Measurements from ENCODE around the gene CHD9. TPM values are rescaled to one million over a fixed set of nuclear protein-coding genes. Genes with fewer than 3 reads are reported as not detected.

Gene CHD9
- total RNA-seq, 4 donors from 2014 or later: 46.8 to 85.5 (median 55.6) TPM

DNA sequence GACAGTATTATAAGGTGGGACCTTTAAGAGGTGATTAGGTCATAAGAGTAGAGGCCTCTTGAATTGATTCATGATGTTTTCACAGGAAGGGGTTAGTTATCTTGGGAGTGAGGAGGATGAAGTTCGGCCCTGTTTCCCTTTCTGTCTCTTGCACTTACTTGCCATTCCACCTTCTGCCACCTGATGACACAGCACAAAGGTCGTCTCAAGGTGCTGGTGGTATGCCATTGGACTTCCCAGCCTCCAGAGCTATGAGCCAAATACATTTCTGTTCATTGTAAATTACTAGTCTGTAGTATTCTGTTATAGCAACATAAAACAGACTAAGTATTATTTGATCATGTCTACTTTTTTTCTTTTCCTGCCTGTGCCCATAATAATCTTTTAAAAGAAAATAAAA, 23.5 kb downstream of the CHD9 start:
- no peak for ATAC-seq
- H3K36me3 ChIP-seq: no peaks in the 10 kb centered on the region
- WGBS, 2 donors (ENCODE audit: low coverage in 1 of 2): 64 to 67% methylated on average over 1 to 2 of the region's 2 CpGs
- H3K4me1 ChIP-seq: peaks cover 0 to 52% (median 15%) of the 10 kb centered on the region in 3 donors
- no peaks in the 10 kb centered on the region for H3K9me3 ChIP-seq
- no peaks in the 10 kb centered on the region for H3K27me3 ChIP-seq
- H3K4me3 ChIP-seq: no peak overlapping the region
- TF ChIP-seq EP300 (IDR thresholded peaks at IDR 0.05) (no peak), POLR2A (IDR thresholded peaks at IDR 0.05) (no peak), POLR2AphosphoS5 (IDR thresholded peaks at IDR 0.05) (no peak)
- TF ChIP-seq, protein P1, sequence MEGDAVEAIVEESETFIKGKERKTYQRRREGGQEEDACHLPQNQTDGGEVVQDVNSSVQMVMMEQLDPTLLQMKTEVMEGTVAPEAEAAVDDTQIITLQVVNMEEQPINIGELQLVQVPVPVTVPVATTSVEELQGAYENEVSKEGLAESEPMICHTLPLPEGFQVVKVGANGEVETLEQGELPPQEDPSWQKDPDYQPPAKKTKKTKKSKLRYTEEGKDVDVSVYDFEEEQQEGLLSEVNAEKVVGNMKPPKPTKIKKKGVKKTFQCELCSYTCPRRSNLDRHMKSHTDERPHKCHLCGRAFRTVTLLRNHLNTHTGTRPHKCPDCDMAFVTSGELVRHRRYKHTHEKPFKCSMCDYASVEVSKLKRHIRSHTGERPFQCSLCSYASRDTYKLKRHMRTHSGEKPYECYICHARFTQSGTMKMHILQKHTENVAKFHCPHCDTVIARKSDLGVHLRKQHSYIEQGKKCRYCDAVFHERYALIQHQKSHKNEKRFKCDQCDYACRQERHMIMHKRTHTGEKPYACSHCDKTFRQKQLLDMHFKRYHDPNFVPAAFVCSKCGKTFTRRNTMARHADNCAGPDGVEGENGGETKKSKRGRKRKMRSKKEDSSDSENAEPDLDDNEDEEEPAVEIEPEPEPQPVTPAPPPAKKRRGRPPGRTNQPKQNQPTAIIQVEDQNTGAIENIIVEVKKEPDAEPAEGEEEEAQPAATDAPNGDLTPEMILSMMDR (IDR thresholded peaks at IDR 0.05): no peak
- H3K27ac ChIP-seq: no peak overlapping the region

DNA sequence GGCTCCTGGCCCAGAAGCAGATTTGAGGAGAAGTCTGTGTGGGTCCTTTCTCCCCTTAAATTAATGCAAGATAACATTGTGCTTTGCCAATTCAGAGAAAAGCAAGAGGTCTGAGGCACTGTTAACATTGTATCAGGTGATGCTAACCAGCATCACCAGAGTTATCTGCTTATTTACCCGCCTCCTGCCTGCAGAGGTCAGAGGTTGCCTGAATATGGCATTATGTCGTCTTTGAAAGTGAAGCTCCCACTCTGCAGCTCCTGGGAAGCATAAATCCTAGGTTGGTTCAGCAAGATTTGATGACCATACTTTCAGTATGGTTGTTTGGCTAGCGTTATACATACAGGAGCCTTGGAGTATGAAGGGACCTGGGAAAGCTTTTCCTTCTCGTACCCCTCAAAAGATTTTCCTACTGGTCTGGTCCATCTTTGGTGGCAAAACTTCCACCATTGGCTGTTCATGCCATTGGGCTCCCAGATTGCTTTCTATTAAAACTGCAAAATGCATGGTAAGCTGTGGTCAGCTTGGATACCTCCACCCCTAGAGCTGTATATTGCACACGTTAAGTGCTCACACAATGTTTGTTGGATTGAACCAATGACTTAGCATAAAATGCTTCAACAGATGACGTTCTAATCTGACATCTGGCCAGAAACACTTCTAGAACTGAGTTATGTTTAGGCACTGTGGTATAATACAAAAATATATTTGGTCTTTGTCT, 24.1 kb downstream of the CHD9 start:
- no peak for ATAC-seq
- H3K36me3 ChIP-seq: no peaks in the 10 kb centered on the region
- H3K27me3 ChIP-seq: no peaks in the 10 kb centered on the region
- H3K9me3 ChIP-seq: no peaks in the 10 kb centered on the region
- H3K4me3 ChIP-seq: no peak overlapping the region
- TF ChIP-seq POLR2A (IDR thresholded peaks at IDR 0.05) (no peak), POLR2AphosphoS5 (IDR thresholded peaks at IDR 0.05) (no peak), EP300 (IDR thresholded peaks at IDR 0.05) (no peak)
- TF ChIP-seq, protein P1 (IDR thresholded peaks at IDR 0.05): no peak
- peaks cover 0 to 51% (median 15%) of the 10 kb centered on the region in 3 donors for H3K4me1 ChIP-seq
- no peak overlapping the region for H3K27ac ChIP-seq
- WGBS, 2 donors (ENCODE audit: low coverage in 1 of 2): 77 to 92% methylated on average over 4 to 6 of the region's 6 CpGs

DNA sequence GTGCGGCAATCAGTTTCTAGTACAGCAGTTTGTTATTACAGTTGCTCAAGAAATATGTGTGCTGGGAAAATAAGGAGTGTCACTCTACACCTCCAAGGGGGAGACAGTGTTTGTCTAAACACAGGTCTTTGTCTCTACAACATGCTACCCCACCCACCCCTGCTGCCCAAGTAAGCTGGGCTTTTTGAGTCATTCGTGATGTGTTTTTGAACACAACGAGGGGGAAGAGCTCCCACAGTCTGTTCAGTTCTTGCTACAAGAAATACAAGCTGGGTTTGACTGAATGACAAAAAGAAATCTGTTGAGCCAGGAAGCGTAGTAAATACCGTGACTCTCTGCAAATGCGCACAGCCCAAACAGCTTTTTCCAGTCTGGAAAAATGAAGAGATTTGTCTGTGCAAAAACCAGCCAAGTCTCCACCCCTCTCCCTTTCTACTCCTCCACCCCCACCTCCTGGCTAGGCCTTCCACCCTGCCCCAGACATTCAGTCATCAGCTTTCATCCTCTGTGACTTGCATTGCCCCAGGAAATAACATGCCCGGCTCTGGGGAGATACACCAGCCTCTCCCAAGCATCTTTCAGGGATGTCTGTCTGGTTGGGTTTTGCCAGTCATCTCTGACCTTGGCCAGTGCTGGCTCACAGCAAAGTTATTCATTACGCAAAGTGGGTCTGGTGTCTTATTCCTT, 25.7 kb downstream of the CHD9 start:
- 16 to 37% methylated on average over 3 to 8 of the region's 8 CpGs for WGBS, 2 donors (ENCODE audit: low coverage in 1 of 2)
- Histone ChIP-seq H3K4me3 (no peak overlapping the region), H3K36me3 (no peaks in the 10 kb centered on the region), H3K27me3 (no peaks in the 10 kb centered on the region), H3K9me3 (no peaks in the 10 kb centered on the region), H3K4me1 (peaks cover 0 to 67% (median 29%) of the 10 kb centered on the region in 3 donors), H3K27ac (peak overlapping the region; percentile 56 to 75 (median 69))
- peak; percentile 76 for ATAC-seq
- TF ChIP-seq, protein P1 (IDR thresholded peaks at IDR 0.05): no peak
- TF ChIP-seq POLR2AphosphoS5 (IDR thresholded peaks at IDR 0.05): peak; percentile 21

DNA sequence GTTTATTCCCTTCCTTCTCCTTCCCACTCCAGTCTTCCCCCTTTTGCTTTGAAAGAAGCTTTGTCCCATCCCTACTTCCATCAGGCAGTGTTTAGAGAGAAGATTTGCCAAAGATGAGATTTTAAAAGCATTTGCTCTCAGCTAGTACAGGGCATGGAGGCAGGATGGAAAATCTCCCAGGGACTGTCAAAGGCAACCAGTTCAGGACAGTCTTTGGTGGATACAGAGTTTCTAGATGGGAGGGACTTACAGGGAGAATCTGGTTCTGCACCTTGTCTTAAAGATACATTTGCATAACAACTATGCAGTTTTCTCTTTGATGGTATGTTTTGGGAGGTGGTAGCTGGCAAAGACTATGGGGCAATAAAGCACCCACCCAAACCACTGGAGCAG, 26.2 kb downstream of the CHD9 start:
- H3K9me3 ChIP-seq: no peaks in the 10 kb centered on the region
- no peaks in the 10 kb centered on the region for H3K27me3 ChIP-seq
- no peak for ATAC-seq
- no peak overlapping the region for H3K4me3 ChIP-seq
- H3K36me3 ChIP-seq: no peaks in the 10 kb centered on the region
- peak overlapping the region; percentile 41 to 75 (median 69) for H3K27ac ChIP-seq
- H3K4me1 ChIP-seq: peaks cover 0 to 72% (median 30%) of the 10 kb centered on the region in 3 donors
- TF ChIP-seq POLR2AphosphoS5 (IDR thresholded peaks at IDR 0.05): no peak
- TF ChIP-seq EP300 (IDR thresholded peaks at IDR 0.05): no peak
- TF ChIP-seq POLR2A (IDR thresholded peaks at IDR 0.05): no peak
- TF ChIP-seq, protein P1 (IDR thresholded peaks at IDR 0.05): no peak
